H1 (cell line): Measurements from ENCODE around the gene RASAL1. TPM values are rescaled to one million over a fixed set of nuclear protein-coding genes. Genes with fewer than 3 reads are reported as not detected.

Source experiments
- CTCF ChIA-PET: fragments of 300-600 bp; sonication (Branson Sonifier 250); formaldehyde crosslinking; loops from one replicate; lab custom pipeline; 2021; ENCODE audit not compliant: partially characterized antibody; lab: Charles Lee
- POLR2A ChIA-PET: fragments of 300-600 bp; sonication (Branson Sonifier 250); formaldehyde crosslinking; loops from one replicate; lab custom pipeline; 2021; ENCODE audit warnings: inconsistent platforms; ENCODE audit not compliant: partially characterized antibody; lab: Charles Lee
- DNase-seq, 2 experiments: peaks; one replicate each; pipeline versions ENCODE4 v3.0.0 to v3.0.0-alpha.2; 2010 to 2022; ENCODE audit warnings: low spot score in 2 of 2, low read depth in 1 of 2, mixed read lengths in 1 of 2
- FAIRE-seq: peaks from 2 replicates; lab custom pipeline; 2011; peaks lifted over from hg19 to GRCh38; lab: Jason Lieb, UNC
- H2AFZ ChIP-seq: 2 replicates; pipeline ENCODE4 v1.8.1; 2012; ENCODE audit warnings: low read length, inconsistent platforms
- H2AK5ac ChIP-seq: 2 replicates; pipeline ENCODE4 v1.6.1; 2013; ENCODE audit warnings: low read depth, low read length
- H2BK120ac ChIP-seq: replicated peaks from 2 replicates; pipeline ENCODE3; 2013; ENCODE audit warnings: low read depth, low read length, inconsistent platforms
- H2BK12ac ChIP-seq: 2 replicates; pipeline ENCODE4 v1.6.1; 2013; ENCODE audit warnings: low read depth, low read length
- H2BK15ac ChIP-seq: 2 replicates; pipeline ENCODE4 v1.6.1; 2013; ENCODE audit warnings: low read length
- H2BK20ac ChIP-seq: 2 replicates; pipeline ENCODE4 v1.6.1; 2013; ENCODE audit warnings: low read length
- H2BK5ac ChIP-seq: 2 replicates; pipeline ENCODE4 v1.6.1; 2013; ENCODE audit warnings: low read depth, low read length
- H3K14ac ChIP-seq: 2 replicates; pipeline ENCODE4 v1.6.1; 2013; ENCODE audit warnings: inconsistent platforms; ENCODE audit not compliant: insufficient read length
- H3K18ac ChIP-seq: 2 replicates; pipeline ENCODE4 v1.6.1; 2013; ENCODE audit warnings: low read length; ENCODE audit errors: extremely low read depth
- H3K23ac ChIP-seq: 2 replicates; pipeline ENCODE4 v1.6.1; 2013; ENCODE audit warnings: inconsistent platforms; ENCODE audit not compliant: insufficient read length
- H3K23me2 ChIP-seq: 2 replicates; pipeline ENCODE4 v1.6.1; 2013; ENCODE audit warnings: low read depth, low read length
- H3K27ac ChIP-seq: 2 replicates; pipeline ENCODE4 v1.6.1; 2011; ENCODE audit warnings: low read depth, low read length, inconsistent platforms
- H3K27me3 ChIP-seq, 4 experiments: replicated peaks in 1 of 4; 1 replicate in 1 of 4; 2 replicates in 3 of 4; pipeline versions ENCODE4 v1.6.1 to v1.8.1; 2011 to 2013; ENCODE audit warnings: low read length in 3 of 4, mild to moderate bottlenecking in 3 of 4, inconsistent platforms in 2 of 4, mixed read lengths in 2 of 4, moderate library complexity in 1 of 4; ENCODE audit not compliant: control insufficient read depth in 3 of 4, insufficient read depth in 3 of 4; ENCODE audit errors: extremely low read depth in 1 of 4
- H3K36me3 ChIP-seq, 4 experiments: 2 replicates each; pipeline versions ENCODE4 v1.6.1 to v1.8.1; 2011 to 2013; ENCODE audit warnings: mild to moderate bottlenecking in 4 of 4, low read length in 3 of 4, moderate library complexity in 2 of 4, control low read depth in 1 of 4, inconsistent platforms in 1 of 4; ENCODE audit not compliant: insufficient read depth in 4 of 4, control insufficient read depth in 2 of 4
- H3K4ac ChIP-seq: replicated peaks from 2 replicates; pipeline ENCODE3; 2013; ENCODE audit warnings: low read length, low read depth, mixed read lengths, inconsistent platforms; ENCODE audit not compliant: insufficient read length
- H3K4me1 ChIP-seq, 4 experiments: replicated peaks in 1 of 4; 1 replicate in 1 of 4; 2 replicates in 3 of 4; pipeline versions ENCODE4 v1.6.1 to v1.8.1; 2011 to 2013; ENCODE audit warnings: low read length in 3 of 4, inconsistent platforms in 2 of 4, mixed read lengths in 1 of 4; ENCODE audit not compliant: insufficient read depth in 4 of 4, control insufficient read depth in 3 of 4
- H3K4me2 ChIP-seq, 2 experiments: 2 replicates each; pipeline versions ENCODE4 v1.6.1 to v1.8.1; 2011 to 2013; ENCODE audit warnings: low read depth in 2 of 2, low read length in 2 of 2, control low read depth in 1 of 2, inconsistent platforms in 1 of 2, mild to moderate bottlenecking in 1 of 2; ENCODE audit not compliant: insufficient read depth in 1 of 2
- H3K4me3 ChIP-seq, 4 experiments: fragments of 200-600, 300-600 bp in 1 of 4; sonication (generic), shearing (Covaris generic), sonication (Bioruptor Twin) in 1 of 4; 2 replicates each; pipeline versions ENCODE4 v1.5.1 to v1.8.1; 2011 to 2016; ENCODE audit warnings: low read length in 4 of 4, low read depth in 3 of 4, control low read depth in 2 of 4, inconsistent platforms in 2 of 4, mild to moderate bottlenecking in 2 of 4, mixed read lengths in 1 of 4, moderate library complexity in 1 of 4; ENCODE audit not compliant: insufficient read depth in 2 of 4; ENCODE audit errors: extremely low read depth in 1 of 4
- H3K56ac ChIP-seq: replicated peaks from 2 replicates; pipeline ENCODE3; 2013; ENCODE audit warnings: low read depth, mild to moderate bottlenecking, mixed read lengths, low read length, inconsistent platforms; ENCODE audit not compliant: insufficient read length
- H3K79me1 ChIP-seq: 2 replicates; pipeline ENCODE4 v1.6.1; 2013; ENCODE audit warnings: low read depth, low read length, control low read depth
- H3K79me2 ChIP-seq, 2 experiments: 2 replicates each; pipeline versions ENCODE4 v1.6.1 to v1.8.1; 2012 to 2013; ENCODE audit warnings: low read length in 2 of 2, mild to moderate bottlenecking in 2 of 2, inconsistent platforms in 1 of 2; ENCODE audit not compliant: insufficient read depth in 2 of 2, control insufficient read depth in 1 of 2
- H3K9ac ChIP-seq, 4 experiments: replicated peaks in 1 of 4; 1 replicate in 1 of 4; 2 replicates in 3 of 4; pipeline versions ENCODE4 v1.6.1 to v1.8.1; 2011 to 2013; ENCODE audit warnings: low read depth in 3 of 4, low read length in 3 of 4, control low read depth in 2 of 4, mild to moderate bottlenecking in 2 of 4, moderate library complexity in 2 of 4, inconsistent platforms in 1 of 4; ENCODE audit errors: extremely low read depth in 1 of 4
- H3K9me3 ChIP-seq, 2 experiments: 2 replicates each; pipeline versions ENCODE4 v1.6.1 to v1.8.1; 2012 to 2013; ENCODE audit warnings: mild to moderate bottlenecking in 2 of 2, moderate library complexity in 2 of 2, control low read depth in 1 of 2, inconsistent platforms in 1 of 2, low read depth in 1 of 2, low read length in 1 of 2, mixed read lengths in 1 of 2; ENCODE audit not compliant: insufficient read depth in 2 of 2
- H4K20me1 ChIP-seq, 2 experiments: replicated peaks in 1 of 2; 2 replicates each; pipeline versions ENCODE3 to v1.8.1; 2011 to 2013; ENCODE audit warnings: inconsistent platforms in 2 of 2, low read length in 2 of 2, mild to moderate bottlenecking in 1 of 2; ENCODE audit not compliant: insufficient read depth in 2 of 2, control insufficient read depth in 1 of 2
- H4K5ac ChIP-seq: 2 replicates; pipeline ENCODE4 v1.6.1; 2013; ENCODE audit warnings: low read length, low read depth, mixed read lengths, inconsistent platforms; ENCODE audit not compliant: insufficient read length
- H4K8ac ChIP-seq: 2 replicates; pipeline ENCODE4 v1.8.0; 2013; ENCODE audit warnings: mild to moderate bottlenecking, moderate library complexity, low read length, inconsistent platforms; ENCODE audit not compliant: insufficient read depth; ENCODE audit errors: extremely low read depth
- H4K91ac ChIP-seq: replicated peaks from 2 replicates; pipeline ENCODE3; 2013; ENCODE audit warnings: low read length, mixed read lengths, inconsistent platforms; ENCODE audit not compliant: insufficient read length
- WGBS, 2 experiments: shearing (Covaris generic) in 1 of 2; methylation state at CpG; one replicate each; pipeline versions ENCODE4 v1.1.6 to v1.1.7; 2013 to 2015; ENCODE audit warnings: low lambda C conversion rate in 2 of 2, mixed read lengths in 2 of 2, inconsistent platforms in 1 of 2, low coverage in 1 of 2, missing lambda C conversion rate in 1 of 2; ENCODE audit not compliant: insufficient replicate concordance in 2 of 2, insufficient coverage in 1 of 2, insufficient read length in 1 of 2; ENCODE audit errors: extremely low coverage in 1 of 2, missing lambda C conversion rate in 1 of 2; 5-methylcytosine and 5-hydroxymethylcytosine counted together
- polyA plus RNA-seq, 7 experiments: library from polyadenylated mRNA; depleted of rRNA in 3 of 7; stranded (reverse) in 5 of 7; unstranded in 2 of 7; fragments of >200 nt in 5 of 7; fragments of 200-250 nt in 2 of 7; gene quantifications; 1 replicate in 5 of 7; 2 replicates in 1 of 7; 4 replicates in 1 of 7; pipeline versions ENCODE4 v1.2.1 to v1.2.3, GENCODE V29; 2011 to 2013; ENCODE audit warnings: missing spikeins in 2 of 7, mixed read lengths in 2 of 7
- total RNA-seq: library from RNA; stranded (reverse); fragmentation: NEBNext Ultra II Directional; extraction: Animal tissue kit (Norgen Biotek cat#: 25700); gene quantifications from 2 replicates; pipeline ENCODE4 v1.2.1, GENCODE V29; 2021

The RASAL1 gene
- total and polyA plus RNA-seq, 2 of the 8 experiments (the other 6 are each of a cell fraction or from before 2014, with no cell fraction given) = 3.7 to 5.0 TPM

GRCh38 chr12:113088037-113088436 lies 47.5 kb downstream of the RASAL1 start:
- Histone ChIP-seq H4K20me1 (peaks cover 0 to 2% of the 10 kb centered on the region in 2 experiments), H3K27me3 (no peaks in the 10 kb centered on the region), H3K79me2 (no peaks in the 10 kb centered on the region), H3K4ac (no peak overlapping the region), H2BK12ac (no peak overlapping the region), H4K8ac (no peak overlapping the region), H2AFZ (no peak overlapping the region), H3K4me1 (peaks cover 0 to 10% (median 7%) of the 10 kb centered on the region in 4 experiments; a peak in 5 of 7 replicates), H3K18ac (no peak overlapping the region), H3K23ac (no peak overlapping the region), H4K91ac (peak overlapping the region; percentile 51), H3K23me2 (no peaks in the 10 kb centered on the region; the same call in 1 of the 2 replicates), H3K14ac (no peak overlapping the region), H2AK5ac (no peak overlapping the region), H3K56ac (no peak overlapping the region), H3K36me3 (no peaks in the 10 kb centered on the region), H3K79me1 (no peaks in the 10 kb centered on the region), H3K4me2 (no peak overlapping the region), H4K5ac (no peak overlapping the region), H2BK20ac (no peak overlapping the region), H3K9ac (no peak overlapping the region), H2BK5ac (no peak overlapping the region), H2BK120ac (no peak overlapping the region), H3K27ac (no peak overlapping the region), H3K9me3 (no peaks in the 10 kb centered on the region), H3K4me3 (no peak overlapping the region), H2BK15ac (peak overlapping the region; percentile 65; the same call in 1 of the 2 replicates)
- DNase-seq (no peak), FAIRE-seq (no peak)
- 83% methylated on average over 3 of the region's 3 CpGs; no CpG with 5 or more reads in 1 of the 2 experiments for WGBS, 2 experiments
- ChIA-PET POLR2A (interaction anchor here (0.9 kb wide), 1 partner anchor 17 kb away, joined by 3 read pairs; no protein-coding TSS in a partner anchor), CTCF (interaction anchor here (1.1 to 1.6 kb wide), 4 partner anchors 8 to 81 kb away, joined by 3 to 5 read pairs (median 3); no protein-coding TSS in a partner anchor)
